GM15510 (cell line): ENCODE data around the gene TRPV4.

Source experiments
- POLR2A ChIP-seq: IDR thresholded peaks from 3 replicates; pipeline ENCODE4 v1.6.1; 2011; ENCODE audit warnings: borderline replicate concordance; ENCODE audit not compliant: insufficient read length; ENCODE audit errors: extremely low read depth

TRPV4 gene

GRCh38 chr12:109807954-109808643 is 25.1 kb downstream of the TRPV4 start:
- no peak for TF ChIP-seq POLR2A

- TF ChIP-seq POLR2A: no peak
Observed at GRCh38 chr12:109804820-109805761, 28.1 kb downstream of the TRPV4 start.

GRCh38 chr12:109803678-109804077 is 29.5 kb downstream of the TRPV4 start:
- no peak for TF ChIP-seq POLR2A

GRCh38 chr12:109802828-109803227 is 30.4 kb downstream of the TRPV4 start:
- no peak for TF ChIP-seq POLR2A

- no peak for TF ChIP-seq POLR2A
Observed at GRCh38 chr12:109800536-109800935, 32.7 kb downstream of the TRPV4 start.

- no peak for TF ChIP-seq POLR2A
Observed at GRCh38 chr12:109798691-109799090, 34.5 kb downstream of the TRPV4 start.

- TF ChIP-seq POLR2A: no peak
Observed at GRCh38 chr12:109797905-109798669, 35.1 kb downstream of the TRPV4 start.

GRCh38 chr12:109796057-109796456 is 37.1 kb downstream of the TRPV4 start:
- TF ChIP-seq POLR2A: no peak

GRCh38 chr12:109795023-109795422 is 38.2 kb downstream of the TRPV4 start:
- TF ChIP-seq POLR2A: no peak

GRCh38 chr12:109793826-109794501 is 39.2 kb downstream of the TRPV4 start:
- TF ChIP-seq POLR2A: no peak

GRCh38 chr12:109793411-109793810 is 39.8 kb downstream of the TRPV4 start:
- no peak for TF ChIP-seq POLR2A

GRCh38 chr12:109792992-109793391 is 40.2 kb downstream of the TRPV4 start:
- TF ChIP-seq POLR2A: no peak

- no peak for TF ChIP-seq POLR2A
Observed at GRCh38 chr12:109789526-109790048, 43.6 kb downstream of the TRPV4 start.

- TF ChIP-seq POLR2A: no peak
Observed at GRCh38 chr12:109786799-109787198, 46.4 kb downstream of the TRPV4 start.
